DND-41 (cell line): ENCODE results near the gene TBC1D22B.

ENCODE experiments used
- EZH2 ChIP-seq: IDR thresholded peaks from 3 replicates; pipeline ENCODE4 v1.6.1; 2012; ENCODE audit warnings: borderline replicate concordance, low read depth, mild to moderate bottlenecking, moderate library complexity, low read length, inconsistent platforms; ENCODE audit not compliant: severe bottlenecking
- TF ChIP-seq, protein P1 (sequence below): IDR thresholded peaks from 2 replicates; pipeline ENCODE4 v1.5.1; 2012; ENCODE audit warnings: borderline replicate concordance, low read length, moderate library complexity, mild to moderate bottlenecking; ENCODE audit not compliant: poor library complexity, severe bottlenecking; ENCODE audit errors: extremely low read depth

DNA sequence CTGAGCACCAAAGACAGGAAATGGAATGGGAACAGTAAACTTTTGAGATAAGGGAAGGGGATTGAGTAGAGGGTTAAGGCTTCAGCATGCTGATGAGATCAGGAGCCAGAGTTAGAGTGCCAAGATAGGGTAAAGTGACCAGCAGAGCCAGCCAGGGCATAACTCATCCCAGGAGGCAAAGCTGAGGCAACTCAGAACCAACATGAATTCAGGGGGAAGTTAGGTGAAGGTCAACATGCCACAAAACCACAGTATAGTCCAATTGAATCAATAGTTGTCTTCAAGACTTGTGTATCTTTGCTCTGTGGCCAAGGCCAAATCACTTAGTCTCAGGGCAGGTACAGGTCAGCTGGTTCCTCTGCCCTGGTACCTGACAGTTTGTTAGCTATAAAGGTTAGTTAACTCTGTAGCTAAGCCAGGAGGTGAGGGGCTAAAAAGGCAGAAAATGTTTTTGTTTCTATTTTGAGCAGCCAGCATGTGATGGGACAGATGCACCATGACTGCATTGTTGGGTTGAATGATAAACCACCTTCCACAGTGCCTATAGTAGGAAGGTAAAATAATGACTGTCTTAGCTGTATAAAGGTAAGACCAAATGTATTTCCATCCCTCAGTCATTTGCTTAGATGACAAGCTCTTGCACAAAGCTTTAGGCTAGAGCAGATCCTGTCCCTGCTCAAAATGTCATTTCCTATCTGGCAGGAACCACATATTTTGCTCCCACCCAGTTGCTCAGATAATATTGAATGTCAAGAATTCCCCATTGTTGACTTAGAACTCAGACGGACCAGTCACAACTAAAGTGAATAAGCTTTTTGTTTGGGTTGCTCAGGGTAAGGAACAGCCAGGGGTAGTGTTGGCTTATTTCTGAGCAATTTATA, 112.0 kb downstream of the TBC1D22B start:
- TF ChIP-seq, protein P1, sequence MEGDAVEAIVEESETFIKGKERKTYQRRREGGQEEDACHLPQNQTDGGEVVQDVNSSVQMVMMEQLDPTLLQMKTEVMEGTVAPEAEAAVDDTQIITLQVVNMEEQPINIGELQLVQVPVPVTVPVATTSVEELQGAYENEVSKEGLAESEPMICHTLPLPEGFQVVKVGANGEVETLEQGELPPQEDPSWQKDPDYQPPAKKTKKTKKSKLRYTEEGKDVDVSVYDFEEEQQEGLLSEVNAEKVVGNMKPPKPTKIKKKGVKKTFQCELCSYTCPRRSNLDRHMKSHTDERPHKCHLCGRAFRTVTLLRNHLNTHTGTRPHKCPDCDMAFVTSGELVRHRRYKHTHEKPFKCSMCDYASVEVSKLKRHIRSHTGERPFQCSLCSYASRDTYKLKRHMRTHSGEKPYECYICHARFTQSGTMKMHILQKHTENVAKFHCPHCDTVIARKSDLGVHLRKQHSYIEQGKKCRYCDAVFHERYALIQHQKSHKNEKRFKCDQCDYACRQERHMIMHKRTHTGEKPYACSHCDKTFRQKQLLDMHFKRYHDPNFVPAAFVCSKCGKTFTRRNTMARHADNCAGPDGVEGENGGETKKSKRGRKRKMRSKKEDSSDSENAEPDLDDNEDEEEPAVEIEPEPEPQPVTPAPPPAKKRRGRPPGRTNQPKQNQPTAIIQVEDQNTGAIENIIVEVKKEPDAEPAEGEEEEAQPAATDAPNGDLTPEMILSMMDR = no peak
- no peak for TF ChIP-seq EZH2
